Stimulated activated CD4-positive, alpha-beta T cell treated with anti-CD3 and anti-CD28 coated beads, Interleukin-12 subunit alpha, Interleukin-12 subunit beta, amount 100 ng/mL, for 4 hours (primary cell): ENCODE results near the gene ZNF497.
"Not testable (repeated sequence)": the region's sequence is repeated elsewhere in the genome, so short reads cannot be mapped to it uniquely, and the experiment has no call there.

Experiments
- DNase-seq: peaks from one replicate; pipeline ENCODE4 v3.0.0-alpha.2; 2020

Gene ZNF497

GRCh38 chr19:58393725-58394033 is 31.1 kb upstream of the ZNF497 start:
- DNase-seq: no peak

GRCh38 chr19:58392945-58393724 is 30.6 kb upstream of the ZNF497 start:
- DNase-seq: no peak

- DNase-seq: no peak
These were observed 25.6 kb upstream of the ZNF497 start for GRCh38 chr19:58388175-58388526.

- no peak for DNase-seq
These were observed 25.0 kb upstream of the ZNF497 start for GRCh38 chr19:58387338-58388174.

- peak; percentile 90 for DNase-seq
These were observed 24.2 kb upstream of the ZNF497 start, which contains the start of gene RPS5 for GRCh38 chr19:58386576-58387337. RPS5 (plus strand) TSS chr19:58387269; CDS start chr19:58388138, 869 bp downstream.

- DNase-seq: peak; percentile 43
These were observed 23.5 kb upstream of the ZNF497 start for GRCh38 chr19:58385891-58386575.

- DNase-seq: no peak
These were observed 22.9 kb upstream of the ZNF497 start for GRCh38 chr19:58385313-58385890.

- no peak for DNase-seq
These were observed 20.5 kb upstream of the ZNF497 start for GRCh38 chr19:58382997-58383603.

GRCh38 chr19:58381460-58382212 is 19.1 kb upstream of the ZNF497 start:
- no peak for DNase-seq

GRCh38 chr19:58380662-58381459 is 18.3 kb upstream of the ZNF497 start, which contains the start of gene ZNF837:
ZNF837 (minus strand) TSS chr19:58381030; CDS start chr19:58369332, 11,698 bp downstream.
- peak; percentile 94 for DNase-seq

GRCh38 chr19:58380037-58380661 is 17.6 kb upstream of the ZNF497 start:
- DNase-seq: no peak

GRCh38 chr19:58379246-58379645 is 16.7 kb upstream of the ZNF497 start:
- DNase-seq: no peak

GRCh38 chr19:58376724-58377123 is 14.2 kb upstream of the ZNF497 start:
- DNase-seq: not testable (repeated sequence)

GRCh38 chr19:58374200-58374599 is 11.6 kb upstream of the ZNF497 start:
- DNase-seq: no peak

GRCh38 chr19:58372311-58373133 is 10.0 kb upstream of the ZNF497 start:
- no peak for DNase-seq

GRCh38 chr19:58368561-58369360 is 6.2 kb upstream of the ZNF497 start:
- DNase-seq: no peak

- DNase-seq: no peak
These were observed 5.3 kb upstream of the ZNF497 start for GRCh38 chr19:58367698-58368454.
